Measurements from ENCODE around the gene PGA4.
"Not testable (repeated sequence)": the region's sequence is repeated elsewhere in the genome, so short reads cannot be mapped to it uniquely, and the experiment has no call there.

- not testable (repeated sequence) for TF ChIP-seq TEAD4, ZNF121 (CRISPR knock-in tag; IDR thresholded peaks at IDR 0.05)
These were observed 8.9 kb downstream of the PGA4 start for GRCh38 chr11:61231033-61231432.

Measured in WTC11 (cell line).